Natural killer cell treated with Interleukin-12 subunit alpha and Interleukin-12 subunit beta and Interleukin-15 and Interleukin-18, amount 100 ng/mL, for 72 hours (primary cell): Measurements from ENCODE around the gene TEX26. TPM values are rescaled to one million over a fixed set of nuclear protein-coding genes. Genes with fewer than 3 reads are reported as not detected.

ENCODE experiments used
- ATAC-seq, 2 donors: fragments of 150-1000 bp; cut with Tn5 transposase in 1 of 2; sonication (Bioruptor Pico), chemical (Tn5 transposase) in 1 of 2; 2 replicates each; pipeline ENCODE4 v1.10.0; 2021
- DNase-seq: peaks from one replicate; pipeline ENCODE4 v3.0.0; 2022; ENCODE audit warnings: low spot score
- H3K27ac Mint-ChIP-seq, 2 donors: 1 replicate in 1 of 2; 2 replicates in 1 of 2; pipeline ENCODE4 v1.8.0; 2022; ENCODE audit warnings: mixed read lengths in 2 of 2, mild to moderate bottlenecking in 1 of 2, moderate library complexity in 1 of 2
- H3K27me3 Mint-ChIP-seq, 2 donors: 1 replicate in 1 of 2; 2 replicates in 1 of 2; pipeline ENCODE4 v1.8.0; 2022; ENCODE audit warnings: mixed read lengths in 2 of 2
- H3K36me3 Mint-ChIP-seq: one replicate; pipeline ENCODE4 v1.8.0; 2022; ENCODE audit warnings: mixed read lengths
- H3K4me1 Mint-ChIP-seq, 2 donors: 1 replicate in 1 of 2; 2 replicates in 1 of 2; pipeline ENCODE4 v1.8.0; 2022; ENCODE audit warnings: low read depth in 2 of 2, mixed read lengths in 2 of 2, mild to moderate bottlenecking in 1 of 2
- H3K4me3 Mint-ChIP-seq: one replicate; pipeline ENCODE4 v1.8.0; 2022; ENCODE audit warnings: mixed read lengths
- H3K9me3 Mint-ChIP-seq: 2 replicates; pipeline ENCODE4 v1.8.0; 2022; ENCODE audit warnings: mixed read lengths
- total RNA-seq, 2 donors: library from RNA; stranded (reverse); gene quantifications; one replicate each; pipeline ENCODE4 v1.2.3, GENCODE V29; 2022

The TEX26 gene
- total RNA-seq, result not detected

DNA sequence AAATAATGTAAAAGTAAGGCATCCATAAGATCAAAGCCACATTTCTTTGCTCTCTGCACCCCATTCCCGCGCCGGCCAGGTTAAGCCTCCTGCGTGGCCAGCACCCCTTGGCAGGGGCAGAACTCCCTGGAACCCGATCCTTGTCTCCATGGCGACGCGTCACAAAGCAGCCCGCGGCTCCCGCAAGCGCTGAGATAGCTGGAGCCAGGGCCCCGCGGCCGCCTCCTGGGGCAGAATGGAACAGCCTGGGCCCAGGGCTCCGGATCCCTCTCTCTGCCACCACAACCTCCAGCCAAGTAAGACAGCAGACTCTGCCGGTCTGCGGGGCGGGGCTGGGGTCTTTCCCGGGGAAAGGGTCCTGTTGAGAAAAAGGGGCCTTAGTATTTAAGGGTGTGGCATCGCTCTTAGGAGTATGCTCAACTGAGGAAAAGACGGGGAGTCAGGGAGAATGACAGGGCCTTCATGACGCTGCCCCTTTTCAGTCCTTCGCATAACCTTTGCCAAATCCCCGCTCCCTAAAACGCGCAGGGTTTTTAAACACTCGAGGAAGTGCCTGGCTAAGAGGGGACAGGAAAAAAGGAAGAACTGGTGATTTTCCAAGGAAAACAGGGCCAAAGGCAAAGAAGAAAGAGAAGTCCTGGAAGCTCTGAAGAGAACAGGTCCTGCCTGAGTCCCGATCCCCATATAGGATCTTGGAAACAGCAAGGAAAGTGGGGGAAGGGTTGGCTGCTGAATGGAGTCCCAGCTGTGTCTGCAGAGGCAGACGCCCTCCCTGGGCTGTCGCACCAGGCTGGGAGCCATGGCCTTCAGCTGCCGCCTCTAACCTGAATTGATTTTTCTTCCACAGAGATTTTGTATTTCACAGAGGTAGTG, at the start of gene TEX26:
TEX26 (plus strand) TSS at position 176 of the 873 bp plus-strand sequence; CDS start at position 236, 60 bp downstream.
- Mint-ChIP-seq H3K36me3 (no peaks in the 10 kb centered on the region), H3K9me3 (no peaks in the 10 kb centered on the region), H3K27me3 (peaks cover 36 to 51% of the 10 kb centered on the region in 2 donors), H3K27ac (no peak within 1 kb of the TSS), H3K4me3 (no peak within 1 kb of the TSS), H3K4me1 (no peaks in the 10 kb centered on the region)
- ATAC-seq (no peak), DNase-seq (no peak)

DNA sequence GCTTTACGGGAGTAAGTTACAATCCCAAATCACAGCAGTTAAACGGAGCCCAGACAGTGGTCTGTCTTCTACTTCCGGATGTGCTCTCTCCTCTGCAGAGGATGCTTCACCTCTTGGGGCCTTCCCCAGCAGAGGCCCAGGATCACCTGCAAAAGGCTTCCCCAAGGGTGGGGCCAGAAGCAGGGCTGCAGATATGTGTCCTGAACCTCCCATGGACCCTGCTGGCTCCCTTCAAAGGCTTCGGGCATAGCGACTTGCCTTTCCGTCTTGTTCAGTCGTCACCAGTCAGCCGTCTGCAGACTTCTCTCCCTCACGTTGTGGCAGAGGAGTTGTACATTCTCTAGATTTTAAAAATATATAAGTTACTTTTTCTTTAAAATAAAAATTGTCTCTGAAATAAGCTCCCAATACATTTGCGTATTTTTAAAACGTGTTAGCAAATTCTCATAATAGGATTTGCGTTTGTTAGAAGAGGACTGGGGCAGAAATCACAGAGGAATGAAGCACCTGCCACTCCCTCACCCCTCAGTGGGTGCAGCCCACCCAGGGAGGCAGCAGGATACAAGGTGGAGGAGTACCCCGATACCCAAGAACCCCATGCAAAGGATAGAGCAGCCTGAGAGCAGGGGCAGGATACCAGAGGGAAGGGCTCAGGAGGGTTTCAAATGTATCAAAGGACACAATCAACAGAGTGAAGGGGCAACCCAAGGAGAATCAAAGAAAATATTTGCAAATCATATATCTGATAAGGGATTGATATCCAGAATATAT, 49.3 kb upstream of the TEX26 start:
- Mint-ChIP-seq H3K36me3 (no peaks in the 10 kb centered on the region), H3K4me3 (no peak overlapping the region), H3K27ac (no peak overlapping the region), H3K4me1 (no peaks in the 10 kb centered on the region), H3K9me3 (no peaks in the 10 kb centered on the region), H3K27me3 (peaks cover 17 to 21% of the 10 kb centered on the region in 2 donors)
- no peak for DNase-seq
- ATAC-seq, result no peak

DNA sequence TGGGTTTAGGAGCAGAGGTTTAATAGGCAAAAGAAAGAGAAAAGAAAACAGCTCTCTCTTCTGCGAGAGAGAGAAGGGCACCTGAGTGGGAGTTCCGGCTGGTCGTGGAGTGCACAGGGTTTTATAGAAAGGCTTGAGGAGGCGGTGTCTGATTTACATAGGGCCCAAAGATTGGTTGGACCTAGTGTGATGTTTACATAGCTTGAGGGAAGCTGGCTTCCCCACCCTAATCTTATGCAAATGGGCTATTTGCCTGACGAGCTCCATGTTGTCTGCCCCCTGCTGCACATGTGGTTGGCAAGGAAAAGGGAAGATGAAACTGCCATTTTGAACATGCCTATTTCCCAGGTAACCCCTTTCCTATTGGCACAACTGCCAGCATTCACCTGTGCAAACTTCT, 47.9 kb upstream of the TEX26 start:
- no peak overlapping the region for H3K27ac Mint-ChIP-seq
- no peak for ATAC-seq
- no peaks in the 10 kb centered on the region for H3K9me3 Mint-ChIP-seq
- H3K27me3 Mint-ChIP-seq, result peaks cover 19 to 25% of the 10 kb centered on the region in 2 donors
- no peak for DNase-seq
- H3K4me3 Mint-ChIP-seq, result no peak overlapping the region
- H3K4me1 Mint-ChIP-seq, result no peaks in the 10 kb centered on the region
- no peaks in the 10 kb centered on the region for H3K36me3 Mint-ChIP-seq

DNA sequence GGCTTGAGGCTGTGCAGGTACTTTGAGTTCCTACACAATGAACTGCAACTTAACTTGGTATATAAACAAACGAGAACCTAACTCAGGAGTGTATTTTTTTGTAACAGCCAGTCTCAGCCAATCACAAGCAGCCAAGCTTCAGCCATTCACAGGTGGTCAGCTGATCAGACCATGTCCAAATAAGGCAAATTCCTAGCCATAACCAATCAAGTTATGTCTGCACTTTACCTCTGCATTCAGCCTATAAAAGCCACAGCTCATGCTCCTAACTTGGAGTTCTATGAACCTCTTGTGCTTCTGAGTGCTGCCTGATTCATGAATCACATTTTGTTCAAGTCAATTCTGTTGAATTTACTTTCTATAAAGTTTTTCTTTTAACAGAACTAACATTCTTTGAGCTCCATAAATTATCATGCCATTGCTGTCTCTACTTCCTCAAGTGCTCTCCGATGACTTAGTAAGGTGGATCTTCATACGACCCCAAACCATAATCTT, 43.2 kb upstream of the TEX26 start:
- ATAC-seq, result no peak
- H3K9me3 Mint-ChIP-seq, result no peaks in the 10 kb centered on the region
- no peaks in the 10 kb centered on the region for H3K36me3 Mint-ChIP-seq
- H3K27me3 Mint-ChIP-seq, result peaks cover 19 to 24% of the 10 kb centered on the region in 2 donors
- no peak for DNase-seq
- H3K27ac Mint-ChIP-seq, result no peak overlapping the region
- H3K4me1 Mint-ChIP-seq, result no peaks in the 10 kb centered on the region
- no peak overlapping the region for H3K4me3 Mint-ChIP-seq

DNA sequence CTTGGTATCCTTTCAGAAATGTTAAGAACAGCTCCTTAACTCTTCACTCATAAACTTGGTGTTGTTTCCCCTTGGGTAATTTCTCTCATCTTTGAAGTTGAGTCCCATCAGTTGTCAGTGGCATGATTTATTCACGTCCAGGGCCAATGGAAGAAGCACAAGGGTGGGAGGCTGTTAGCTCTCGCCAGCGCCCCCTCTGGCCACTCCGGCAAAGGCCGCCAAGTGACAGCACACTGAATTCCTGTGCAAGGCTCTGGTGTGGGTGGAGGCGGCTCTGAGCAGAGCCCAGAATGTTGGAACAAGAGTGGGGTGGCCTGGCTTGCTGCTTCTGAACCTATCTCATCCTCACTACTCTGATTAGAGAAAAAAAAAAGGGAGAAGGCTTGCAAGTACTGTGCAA, 39.5 kb upstream of the TEX26 start:
- no peaks in the 10 kb centered on the region for H3K36me3 Mint-ChIP-seq
- H3K4me1 Mint-ChIP-seq, result no peaks in the 10 kb centered on the region
- no peaks in the 10 kb centered on the region for H3K9me3 Mint-ChIP-seq
- DNase-seq (no peak), ATAC-seq (no peak)
- peaks cover 13 to 15% of the 10 kb centered on the region in 2 donors for H3K27me3 Mint-ChIP-seq
- no peak overlapping the region for H3K27ac Mint-ChIP-seq
- no peak overlapping the region for H3K4me3 Mint-ChIP-seq

DNA sequence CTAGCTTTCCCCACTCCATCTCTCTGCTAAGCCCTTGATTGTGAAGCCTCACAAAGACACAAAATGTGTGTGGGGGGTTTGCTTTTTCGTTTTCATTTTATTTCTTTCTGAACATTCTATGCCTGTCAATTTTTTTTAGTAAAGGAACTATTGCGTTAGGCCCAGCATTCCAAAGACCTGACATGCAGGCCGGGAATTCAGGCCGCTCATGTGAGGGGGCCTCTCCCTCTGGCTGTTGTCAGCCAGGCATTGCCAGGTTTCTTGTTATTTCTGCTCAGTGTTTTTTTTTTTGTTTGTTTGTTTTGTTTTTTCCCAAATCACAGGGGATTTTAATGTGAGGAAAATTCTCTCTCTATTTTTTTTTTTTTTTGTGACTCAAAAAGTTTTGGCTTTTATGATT, 36.7 kb upstream of the TEX26 start:
- DNase-seq, result no peak
- H3K4me1 Mint-ChIP-seq, result peaks cover 6 to 13% of the 10 kb centered on the region in 2 donors
- H3K9me3 Mint-ChIP-seq, result no peaks in the 10 kb centered on the region
- H3K27ac Mint-ChIP-seq, result no peak overlapping the region
- H3K36me3 Mint-ChIP-seq, result no peaks in the 10 kb centered on the region
- ATAC-seq, result no peak
- peaks cover 16 to 25% of the 10 kb centered on the region in 2 donors for H3K27me3 Mint-ChIP-seq
- H3K4me3 Mint-ChIP-seq, result no peak overlapping the region

DNA sequence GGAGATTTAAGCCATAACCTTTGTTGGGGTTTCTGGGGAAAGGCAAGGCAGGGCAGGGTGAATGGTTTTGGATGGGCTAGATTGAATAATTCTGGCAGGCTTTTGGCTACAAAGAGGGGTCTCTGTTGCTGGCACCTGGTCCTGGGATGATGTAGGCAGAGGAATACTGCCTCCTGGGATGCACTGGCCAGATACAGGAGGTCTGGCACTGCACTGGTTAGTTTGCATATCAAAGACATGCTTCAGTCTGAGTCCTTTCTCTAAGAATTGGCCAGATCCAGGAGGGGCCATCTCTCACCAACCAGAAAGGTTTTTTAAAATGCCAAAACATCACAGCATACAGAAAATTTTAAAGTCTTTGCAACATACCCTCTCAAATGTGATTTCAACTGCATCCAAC, 34.4 kb upstream of the TEX26 start:
- DNase-seq (no peak), ATAC-seq (no peak)
- H3K27me3 Mint-ChIP-seq, result peaks cover 19 to 22% of the 10 kb centered on the region in 2 donors
- H3K27ac Mint-ChIP-seq, result no peak overlapping the region
- H3K4me3 Mint-ChIP-seq, result no peak overlapping the region
- no peaks in the 10 kb centered on the region for H3K9me3 Mint-ChIP-seq
- peaks cover 12 to 18% of the 10 kb centered on the region in 2 donors for H3K4me1 Mint-ChIP-seq
- no peaks in the 10 kb centered on the region for H3K36me3 Mint-ChIP-seq

DNA sequence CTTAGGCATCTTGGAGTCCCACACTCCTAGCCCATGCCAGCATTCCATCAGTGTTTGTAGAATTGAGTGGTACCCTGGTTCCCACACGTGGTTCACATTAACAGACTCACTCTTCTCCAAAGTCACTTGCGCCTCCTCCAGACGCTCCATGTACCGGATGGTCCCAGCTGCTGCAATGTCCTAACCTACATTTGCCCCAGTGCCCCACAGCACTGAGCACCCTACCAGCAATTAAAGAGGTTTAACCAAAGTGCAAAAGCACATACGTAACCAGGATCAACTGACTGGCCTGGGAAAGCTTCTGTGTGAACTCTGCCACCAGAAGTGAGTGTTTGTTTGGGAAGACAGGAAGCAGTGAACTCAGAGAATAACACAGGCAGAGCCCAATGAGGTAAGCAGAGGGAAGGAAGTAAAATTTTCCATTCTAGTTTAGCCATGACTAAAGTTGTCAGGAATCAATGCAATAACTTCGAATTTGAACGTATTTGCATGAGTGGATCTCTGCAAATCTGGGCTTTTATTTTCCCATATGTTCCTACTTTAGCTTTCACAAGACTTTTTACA, 33.7 kb upstream of the TEX26 start:
- no peaks in the 10 kb centered on the region for H3K9me3 Mint-ChIP-seq
- DNase-seq (no peak), ATAC-seq (no peak)
- H3K36me3 Mint-ChIP-seq, result no peaks in the 10 kb centered on the region
- H3K27me3 Mint-ChIP-seq, result peaks cover 24 to 25% of the 10 kb centered on the region in 2 donors
- no peak overlapping the region for H3K4me3 Mint-ChIP-seq
- peaks cover 12 to 18% of the 10 kb centered on the region in 2 donors for H3K4me1 Mint-ChIP-seq
- H3K27ac Mint-ChIP-seq, result no peak overlapping the region

DNA sequence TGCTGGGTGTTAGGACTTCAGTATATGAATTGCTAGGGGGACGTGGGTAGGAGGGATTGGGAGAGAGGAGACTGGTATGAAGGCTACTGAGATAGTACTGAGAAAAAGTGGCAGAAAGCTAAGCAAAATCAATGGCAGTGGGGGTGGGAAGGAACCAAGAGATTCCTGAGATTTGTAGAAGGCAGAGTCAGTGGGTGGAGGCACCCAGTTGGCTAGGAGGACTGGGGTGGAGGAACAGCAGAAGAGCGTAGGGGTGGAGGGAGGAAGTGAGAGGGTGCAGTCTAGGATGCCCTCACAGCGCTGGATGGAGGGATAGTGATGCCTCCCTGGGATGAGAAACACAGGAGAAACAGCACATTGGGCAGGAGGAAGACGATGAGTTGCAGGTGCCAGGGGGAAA, 32.0 kb upstream of the TEX26 start:
- Mint-ChIP-seq H3K27ac (peak overlapping the region in 1 of 2 donors; percentile 36), H3K4me1 (peaks cover 12 to 19% of the 10 kb centered on the region in 2 donors), H3K9me3 (no peaks in the 10 kb centered on the region), H3K36me3 (no peaks in the 10 kb centered on the region), H3K4me3 (no peak overlapping the region), H3K27me3 (peaks cover 39 to 42% of the 10 kb centered on the region in 2 donors)
- ATAC-seq, result peak; percentile 11 to 33
- DNase-seq, result no peak

DNA sequence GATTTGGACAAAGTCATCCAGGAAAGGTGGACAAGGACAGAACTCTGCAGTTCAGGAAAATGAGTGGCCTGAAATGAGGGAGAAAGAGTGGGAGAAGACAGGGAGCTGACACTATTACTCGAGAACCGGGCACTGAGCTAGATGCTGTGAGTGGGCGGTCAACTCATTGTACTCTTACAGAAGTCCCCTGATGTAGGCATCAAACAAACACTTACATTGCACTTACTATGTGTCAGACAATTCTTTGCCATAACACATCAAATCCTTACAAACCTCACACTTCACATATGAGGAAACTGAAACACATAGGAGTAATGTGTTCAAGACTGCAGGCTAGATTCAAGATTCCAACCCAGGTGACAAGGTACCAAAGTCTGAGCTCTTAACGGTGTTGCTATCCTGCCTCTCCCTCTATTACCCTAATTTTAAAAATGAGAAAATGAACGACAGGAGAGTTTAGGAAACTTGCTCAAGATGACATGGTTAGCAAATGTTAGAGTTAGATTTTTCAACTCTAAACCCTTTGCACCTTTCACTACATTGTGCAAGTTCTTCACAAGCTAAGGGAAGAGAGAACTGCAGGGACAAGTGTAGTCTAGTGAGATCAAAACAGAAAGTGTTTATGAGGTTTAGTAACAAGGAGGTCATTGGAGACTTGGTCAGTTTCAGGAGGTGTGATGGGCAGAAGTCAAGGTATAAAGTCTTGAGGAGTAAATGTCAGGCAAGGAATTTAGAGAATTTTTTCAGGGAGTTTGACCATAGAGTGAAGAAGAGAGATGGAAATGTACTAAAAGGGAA, 31.3 kb upstream of the TEX26 start:
- Mint-ChIP-seq H3K36me3 (no peaks in the 10 kb centered on the region), H3K4me3 (no peak overlapping the region), H3K9me3 (no peaks in the 10 kb centered on the region), H3K27me3 (peaks cover 42 to 46% of the 10 kb centered on the region in 2 donors), H3K4me1 (peaks cover 12 to 21% of the 10 kb centered on the region in 2 donors), H3K27ac (peak overlapping the region in 1 of 2 donors; percentile 36)
- no peak for DNase-seq
- ATAC-seq, result peak; percentile 58 to 86

DNA sequence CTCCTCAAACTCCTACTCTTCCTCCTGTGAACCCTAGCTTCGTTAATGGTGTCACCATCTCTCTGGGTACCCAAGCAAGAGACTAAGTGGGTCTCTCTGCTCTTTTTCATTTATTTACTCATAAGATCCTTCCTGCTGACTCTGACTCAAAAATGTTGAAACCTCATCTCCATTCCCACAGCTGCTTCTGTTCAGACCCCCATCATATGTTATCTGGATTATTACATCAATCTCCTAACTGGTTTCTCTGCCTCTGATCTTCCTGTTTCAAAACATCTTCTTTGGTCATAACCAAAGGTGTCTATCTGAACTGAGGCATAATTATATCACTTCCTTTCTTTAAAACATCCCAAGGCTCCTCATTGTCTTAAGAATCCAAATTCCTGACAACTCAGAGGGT, 28.4 kb upstream of the TEX26 start:
- no peaks in the 10 kb centered on the region for H3K9me3 Mint-ChIP-seq

DNA sequence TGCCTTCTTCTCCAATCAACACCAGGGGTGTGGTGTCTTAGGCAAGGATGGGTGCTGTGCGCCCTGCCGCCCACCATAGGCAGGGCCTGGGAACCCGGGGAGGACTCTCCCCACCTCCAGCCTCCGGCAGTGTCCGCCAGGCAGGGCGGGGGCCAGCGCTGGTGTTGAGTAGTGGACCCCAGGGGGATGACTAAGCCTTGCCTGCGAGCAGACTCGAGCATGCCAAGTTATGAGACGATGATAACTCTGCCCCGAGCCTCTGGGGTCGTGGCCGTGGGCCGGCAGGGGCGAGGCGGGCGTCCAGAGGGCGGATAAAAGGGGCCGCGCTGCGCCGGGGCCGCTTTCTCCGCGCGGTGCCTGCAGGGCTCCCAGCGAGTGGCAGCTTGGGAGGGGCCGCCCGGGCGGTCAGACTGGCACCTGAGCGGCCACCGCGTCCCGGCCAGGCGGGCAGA, 26.5 kb upstream of the TEX26 start, which contains the start of gene MEDAG:
MEDAG (plus strand) TSS at position 340 of the 452 bp plus-strand sequence. CDS start 245 bp downstream, outside the sequence.
- no peak for DNase-seq
- no peak for ATAC-seq
- no peak within 1 kb of the TSS for H3K27ac Mint-ChIP-seq
- no peak within 1 kb of the TSS for H3K4me3 Mint-ChIP-seq
- H3K9me3 Mint-ChIP-seq, result no peaks in the 10 kb centered on the region
- no peaks in the 10 kb centered on the region for H3K36me3 Mint-ChIP-seq
- H3K4me1 Mint-ChIP-seq, result peaks cover 5 to 7% of the 10 kb centered on the region in 2 donors
- peaks cover 31 to 53% of the 10 kb centered on the region in 2 donors for H3K27me3 Mint-ChIP-seq

More for the DNA sequence above, 28.4 kb upstream of the TEX26 start:
- no peak for ATAC-seq
- Mint-ChIP-seq H3K27ac (no peak overlapping the region), H3K4me1 (peaks cover 12 to 18% of the 10 kb centered on the region in 2 donors), H3K36me3 (no peaks in the 10 kb centered on the region), H3K27me3 (peaks cover 41 to 62% of the 10 kb centered on the region in 2 donors), H3K4me3 (no peak overlapping the region)
- no peak for DNase-seq
